Keratinocyte (primary cell): Measurements from ENCODE around the gene LRP1B.

Experiments
- CTCF ChIP-seq, 3 experiments: IDR thresholded peaks in 1 of 3; conservative IDR thresholded peaks in 1 of 3; optimal IDR thresholded peaks in 1 of 3; 2 replicates in 2 of 3; 3 replicates in 1 of 3; pipeline versions ENCODE3 to v1.5.1; 2011; ENCODE audit warnings: low read length in 3 of 3, mild to moderate bottlenecking in 3 of 3, moderate library complexity in 2 of 3, control low read depth in 1 of 3, inconsistent platforms in 1 of 3; ENCODE audit not compliant: insufficient read depth in 2 of 3; ENCODE audit errors: extremely low read depth in 1 of 3
- EZH2 ChIP-seq: IDR thresholded peaks from one replicate; pipeline ENCODE4 v1.6.1; 2012; ENCODE audit warnings: inconsistent platforms, mild to moderate bottlenecking, low read length, moderate library complexity

GRCh38 chr2:141522702-141523101 is 608.1 kb downstream of the LRP1B start:
- TF ChIP-seq CTCF (optimal IDR thresholded peaks at IDR 0.05 in 1 of 3, IDR thresholded peaks at IDR 0.05 in 1 of 3, conservative IDR thresholded peaks at IDR 0.05 in 1 of 3; ENCODE audit: extremely low read depth in 1 of 3, insufficient read depth in 2 of 3, low read length in 3 of 3), result no peak
- no peak for TF ChIP-seq EZH2
